Measurements from ENCODE around the gene PDHX.

DNA sequence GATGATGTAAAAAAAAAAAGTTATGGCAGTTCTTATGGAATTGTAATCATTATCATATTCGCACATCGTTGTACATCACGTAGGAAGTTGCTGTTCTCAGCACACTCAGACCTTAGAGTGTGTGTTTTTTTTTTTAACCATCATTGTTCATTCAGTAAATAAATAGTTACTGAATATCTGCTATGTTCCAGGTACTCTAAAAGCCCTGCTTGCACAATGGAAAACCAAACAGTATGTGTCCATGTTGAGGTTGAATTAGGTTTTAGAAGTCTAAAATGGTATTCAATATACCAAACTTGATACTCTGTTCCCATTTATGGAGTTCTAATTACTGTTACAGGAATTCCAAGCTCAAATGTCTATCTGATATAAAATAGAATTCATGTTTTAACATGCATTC lies 41.2 kb downstream of the PDHX start:
- no peak for TF ChIP-seq POLR2AphosphoS5 (IDR thresholded peaks at IDR 0.05; ENCODE audit: low read depth, low read length)
- TF ChIP-seq, protein P1, sequence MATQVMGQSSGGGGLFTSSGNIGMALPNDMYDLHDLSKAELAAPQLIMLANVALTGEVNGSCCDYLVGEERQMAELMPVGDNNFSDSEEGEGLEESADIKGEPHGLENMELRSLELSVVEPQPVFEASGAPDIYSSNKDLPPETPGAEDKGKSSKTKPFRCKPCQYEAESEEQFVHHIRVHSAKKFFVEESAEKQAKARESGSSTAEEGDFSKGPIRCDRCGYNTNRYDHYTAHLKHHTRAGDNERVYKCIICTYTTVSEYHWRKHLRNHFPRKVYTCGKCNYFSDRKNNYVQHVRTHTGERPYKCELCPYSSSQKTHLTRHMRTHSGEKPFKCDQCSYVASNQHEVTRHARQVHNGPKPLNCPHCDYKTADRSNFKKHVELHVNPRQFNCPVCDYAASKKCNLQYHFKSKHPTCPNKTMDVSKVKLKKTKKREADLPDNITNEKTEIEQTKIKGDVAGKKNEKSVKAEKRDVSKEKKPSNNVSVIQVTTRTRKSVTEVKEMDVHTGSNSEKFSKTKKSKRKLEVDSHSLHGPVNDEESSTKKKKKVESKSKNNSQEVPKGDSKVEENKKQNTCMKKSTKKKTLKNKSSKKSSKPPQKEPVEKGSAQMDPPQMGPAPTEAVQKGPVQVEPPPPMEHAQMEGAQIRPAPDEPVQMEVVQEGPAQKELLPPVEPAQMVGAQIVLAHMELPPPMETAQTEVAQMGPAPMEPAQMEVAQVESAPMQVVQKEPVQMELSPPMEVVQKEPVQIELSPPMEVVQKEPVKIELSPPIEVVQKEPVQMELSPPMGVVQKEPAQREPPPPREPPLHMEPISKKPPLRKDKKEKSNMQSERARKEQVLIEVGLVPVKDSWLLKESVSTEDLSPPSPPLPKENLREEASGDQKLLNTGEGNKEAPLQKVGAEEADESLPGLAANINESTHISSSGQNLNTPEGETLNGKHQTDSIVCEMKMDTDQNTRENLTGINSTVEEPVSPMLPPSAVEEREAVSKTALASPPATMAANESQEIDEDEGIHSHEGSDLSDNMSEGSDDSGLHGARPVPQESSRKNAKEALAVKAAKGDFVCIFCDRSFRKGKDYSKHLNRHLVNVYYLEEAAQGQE (IDR thresholded peaks at IDR 0.05; ENCODE audit: insufficient read depth in 1 of 2, low read depth in 2 of 2, low read length in 2 of 2) = no peak
- no peak for TF ChIP-seq TAF1 (IDR thresholded peaks at IDR 0.05; ENCODE audit: borderline replicate concordance, insufficient read depth, low read length)
